ENCODE data around the gene SLC35D1.

GRCh38 chr1:66985835-66986234 lies 68.1 kb downstream of the SLC35D1 start:
- TF ChIP-seq POLR2A (IDR thresholded peaks at IDR 0.05; ENCODE audit: low read depth) (no peak), CTCF (IDR thresholded peaks at IDR 0.05) (no peak)

Data from esophagus muscularis mucosa (tissue), 3 donors.